ENCODE results near the gene TCEANC2.

GRCh38 chr1:54114955-54115354 lies 61.5 kb downstream of the TCEANC2 start:
- TF ChIP-seq, protein P1, sequence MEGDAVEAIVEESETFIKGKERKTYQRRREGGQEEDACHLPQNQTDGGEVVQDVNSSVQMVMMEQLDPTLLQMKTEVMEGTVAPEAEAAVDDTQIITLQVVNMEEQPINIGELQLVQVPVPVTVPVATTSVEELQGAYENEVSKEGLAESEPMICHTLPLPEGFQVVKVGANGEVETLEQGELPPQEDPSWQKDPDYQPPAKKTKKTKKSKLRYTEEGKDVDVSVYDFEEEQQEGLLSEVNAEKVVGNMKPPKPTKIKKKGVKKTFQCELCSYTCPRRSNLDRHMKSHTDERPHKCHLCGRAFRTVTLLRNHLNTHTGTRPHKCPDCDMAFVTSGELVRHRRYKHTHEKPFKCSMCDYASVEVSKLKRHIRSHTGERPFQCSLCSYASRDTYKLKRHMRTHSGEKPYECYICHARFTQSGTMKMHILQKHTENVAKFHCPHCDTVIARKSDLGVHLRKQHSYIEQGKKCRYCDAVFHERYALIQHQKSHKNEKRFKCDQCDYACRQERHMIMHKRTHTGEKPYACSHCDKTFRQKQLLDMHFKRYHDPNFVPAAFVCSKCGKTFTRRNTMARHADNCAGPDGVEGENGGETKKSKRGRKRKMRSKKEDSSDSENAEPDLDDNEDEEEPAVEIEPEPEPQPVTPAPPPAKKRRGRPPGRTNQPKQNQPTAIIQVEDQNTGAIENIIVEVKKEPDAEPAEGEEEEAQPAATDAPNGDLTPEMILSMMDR (IDR thresholded peaks at IDR 0.05), result no peak
- TF ChIP-seq ZFX (IDR thresholded peaks at IDR 0.05; ENCODE audit: borderline replicate concordance), result no peak
